BE2C (cell line): Measurements from ENCODE around the gene AGO4.

ENCODE experiments used
- DNase-seq: peaks from one replicate; pipeline ENCODE4 v3.0.0-alpha.2; 2020
- H3K27me3 ChIP-seq: fragments of 250-450 bp; sonication (Bioruptor Pico); 2 replicates; pipeline ENCODE4 v1.5.1; 2020; ENCODE audit warnings: mild to moderate bottlenecking
- H3K36me3 ChIP-seq: fragments of 250-450 bp; sonication (Bioruptor Pico); 2 replicates; pipeline ENCODE4 v1.5.1; 2020; ENCODE audit warnings: mild to moderate bottlenecking
- H3K4me1 ChIP-seq: fragments of 250-450 bp; sonication (Bioruptor Pico); 2 replicates; pipeline ENCODE4 v1.5.1; 2020
- H3K4me3 ChIP-seq: 2 replicates; pipeline ENCODE4 v1.5.1; 2011; ENCODE audit warnings: low read depth, low read length
- H3K9me3 ChIP-seq: fragments of 250-450 bp; sonication (Bioruptor Pico); 2 replicates; pipeline ENCODE4 v1.5.1; 2020
- CTCF ChIP-seq: IDR thresholded peaks from 2 replicates; pipeline ENCODE4 v1.5.1; 2012; ENCODE audit warnings: mild to moderate bottlenecking, low read depth, low read length

The AGO4 gene

GRCh38 chr1:35834218-35834617, 26.4 kb downstream of the AGO4 start:
- DNase-seq, result no peak
- Histone ChIP-seq H3K9me3 (no peaks in the 10 kb centered on the region), H3K4me3 (no peak overlapping the region), H3K4me1 (no peaks in the 10 kb centered on the region), H3K36me3 (no peaks in the 10 kb centered on the region), H3K27me3 (no peaks in the 10 kb centered on the region)
- no peak for TF ChIP-seq CTCF

- no peak for DNase-seq
- no peak overlapping the region for H3K4me3 ChIP-seq
- H3K36me3 ChIP-seq, result no peaks in the 10 kb centered on the region
- no peaks in the 10 kb centered on the region for H3K9me3 ChIP-seq
- no peak for TF ChIP-seq CTCF
- H3K27me3 ChIP-seq, result no peaks in the 10 kb centered on the region
- no peaks in the 10 kb centered on the region for H3K4me1 ChIP-seq
Measured at GRCh38 chr1:35835398-35835797, 27.6 kb downstream of the AGO4 start.

GRCh38 chr1:35836734-35837133, 28.9 kb downstream of the AGO4 start:
- DNase-seq, result no peak
- TF ChIP-seq CTCF, result no peak
- Histone ChIP-seq H3K36me3 (no peaks in the 10 kb centered on the region), H3K4me1 (no peaks in the 10 kb centered on the region), H3K4me3 (no peak overlapping the region), H3K9me3 (no peaks in the 10 kb centered on the region), H3K27me3 (no peaks in the 10 kb centered on the region)

- H3K36me3 ChIP-seq, result no peaks in the 10 kb centered on the region
Measured at GRCh38 chr1:35838693-35839245, 31.0 kb downstream of the AGO4 start.

GRCh38 chr1:35844826-35845225, 37.0 kb downstream of the AGO4 start:
- H3K27me3 ChIP-seq, result no peaks in the 10 kb centered on the region
- H3K4me1 ChIP-seq, result no peaks in the 10 kb centered on the region
- no peak for TF ChIP-seq CTCF

More at GRCh38 chr1:35838693-35839245, 31.0 kb downstream of the AGO4 start:
- no peak for TF ChIP-seq CTCF
- H3K4me3 ChIP-seq, result no peak overlapping the region
- H3K27me3 ChIP-seq, result no peaks in the 10 kb centered on the region
- H3K4me1 ChIP-seq, result no peaks in the 10 kb centered on the region
- DNase-seq, result no peak
- H3K9me3 ChIP-seq, result no peaks in the 10 kb centered on the region

GRCh38 chr1:35845766-35846165, 38.0 kb downstream of the AGO4 start:
- H3K4me1 ChIP-seq, result no peaks in the 10 kb centered on the region
- no peaks in the 10 kb centered on the region for H3K27me3 ChIP-seq
- DNase-seq, result peak; percentile 5
- H3K4me3 ChIP-seq, result no peak overlapping the region
- no peak for TF ChIP-seq CTCF
- H3K36me3 ChIP-seq, result no peaks in the 10 kb centered on the region
- no peaks in the 10 kb centered on the region for H3K9me3 ChIP-seq

More at GRCh38 chr1:35844826-35845225, 37.0 kb downstream of the AGO4 start:
- no peak for DNase-seq
- Histone ChIP-seq H3K36me3 (no peaks in the 10 kb centered on the region), H3K9me3 (no peaks in the 10 kb centered on the region), H3K4me3 (no peak overlapping the region)
